GM21619 (cell line): Measurements from ENCODE around the gene SPATA21.

Experiments used
- ATAC-seq: cut with Tn5 transposase; IDR thresholded peaks from one replicate; pipeline ENCODE4 v1.9.1; 2021; ENCODE audit not compliant: unreplicated experiment

Gene SPATA21

DNA sequence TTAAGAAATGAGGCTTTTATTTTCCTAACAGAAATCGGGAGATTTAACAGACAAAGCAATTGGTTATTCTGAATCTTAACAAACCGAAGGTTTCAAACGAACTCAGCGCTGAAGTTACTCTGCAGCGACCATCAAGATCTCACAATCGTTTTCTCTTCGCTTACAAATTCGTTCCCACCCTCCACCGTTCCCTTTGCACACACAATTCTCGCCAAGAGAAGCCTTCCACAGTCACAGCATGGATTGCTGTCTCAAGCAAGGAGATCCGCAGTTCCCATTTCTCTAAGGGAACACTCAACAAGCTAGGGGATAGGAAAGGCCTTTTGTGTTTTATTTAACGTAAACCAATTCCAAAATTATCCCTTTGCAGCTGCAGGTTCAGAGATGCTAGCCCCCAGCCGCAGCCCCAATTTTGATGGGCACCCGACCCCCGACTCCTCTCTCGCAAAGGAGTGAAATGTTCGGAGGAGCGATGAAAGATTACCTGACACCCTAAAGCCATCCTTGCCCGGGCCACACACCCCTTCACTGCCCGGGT lies 85.7 kb downstream of the SPATA21 start:
- ATAC-seq: no peak

- no peak for ATAC-seq
Observed at GRCh38 chr1:16349847-16350406, 87.3 kb downstream of the SPATA21 start.
